Measurements from ENCODE around the gene WDR74.
A peak's percentile ranks its signal among the peaks of the same experiment; 100 is the strongest.

Gene WDR74

GRCh38 chr11:62805961-62806441 is 33.4 kb downstream of the WDR74 start:
- WGBS: 31% methylated on average over 12 of the region's 12 CpGs
- peak overlapping the region; percentile 84 for H3K27ac ChIP-seq (ENCODE audit: low read depth, low read length)
- no peaks in the 10 kb centered on the region for H3K27me3 ChIP-seq (ENCODE audit: insufficient read depth, low read length)
- peak overlapping the region; percentile 90 for H3K4me3 ChIP-seq (ENCODE audit: low read length)
- H3K9me3 ChIP-seq (ENCODE audit: insufficient read depth, low read depth, low read length): no peaks in the 10 kb centered on the region
- peak overlapping the region; percentile 84 for H3K9ac ChIP-seq (ENCODE audit: low read depth, low read length)
- H3K4me1 ChIP-seq (ENCODE audit: insufficient read depth, low read length): peaks cover 13% of the 10 kb centered on the region
- H3K36me3 ChIP-seq (ENCODE audit: insufficient read depth, low read length): peaks cover 27% of the 10 kb centered on the region

GRCh38 chr11:62805076-62805892 is 34.1 kb downstream of the WDR74 start, which contains the start of gene NXF1:
NXF1 (minus strand) TSS chr11:62805440; CDS start chr11:62805356, 84 bp downstream.
- under 1% methylated on average over 77 of the region's 77 CpGs for WGBS
- Histone ChIP-seq H3K4me3 (ENCODE audit: low read length) (peak within 1 kb of the TSS; percentile 90), H3K27me3 (ENCODE audit: insufficient read depth, low read length) (no peaks in the 10 kb centered on the region), H3K9me3 (ENCODE audit: insufficient read depth, low read depth, low read length) (no peaks in the 10 kb centered on the region), H3K27ac (ENCODE audit: low read depth, low read length) (peak within 1 kb of the TSS; percentile 84), H3K4me1 (ENCODE audit: insufficient read depth, low read length) (peaks cover 13% of the 10 kb centered on the region), H3K9ac (ENCODE audit: low read depth, low read length) (peak within 1 kb of the TSS; percentile 85), H3K36me3 (ENCODE audit: insufficient read depth, low read length) (peaks cover 35% of the 10 kb centered on the region)

- Histone ChIP-seq H3K9me3 (ENCODE audit: insufficient read depth, low read depth, low read length) (no peaks in the 10 kb centered on the region), H3K27me3 (ENCODE audit: insufficient read depth, low read length) (no peaks in the 10 kb centered on the region), H3K4me1 (ENCODE audit: insufficient read depth, low read length) (peaks cover 13% of the 10 kb centered on the region), H3K27ac (ENCODE audit: low read depth, low read length) (no peak overlapping the region), H3K9ac (ENCODE audit: low read depth, low read length) (peak overlapping the region; percentile 85), H3K4me3 (ENCODE audit: low read length) (peak overlapping the region; percentile 90), H3K36me3 (ENCODE audit: insufficient read depth, low read length) (peaks cover 43% of the 10 kb centered on the region)
- WGBS: 15% methylated on average over 11 of the region's 14 CpGs
Observed at GRCh38 chr11:62804310-62805075, 34.9 kb downstream of the WDR74 start.

GRCh38 chr11:62801071-62801470 is 38.3 kb downstream of the WDR74 start:
- Histone ChIP-seq H3K36me3 (ENCODE audit: insufficient read depth, low read length) (peaks cover 77% of the 10 kb centered on the region), H3K27ac (ENCODE audit: low read depth, low read length) (no peak overlapping the region), H3K9me3 (ENCODE audit: insufficient read depth, low read depth, low read length) (no peaks in the 10 kb centered on the region), H3K27me3 (ENCODE audit: insufficient read depth, low read length) (no peaks in the 10 kb centered on the region), H3K9ac (ENCODE audit: low read depth, low read length) (no peak overlapping the region), H3K4me3 (ENCODE audit: low read length) (no peak overlapping the region), H3K4me1 (ENCODE audit: insufficient read depth, low read length) (peaks cover 9% of the 10 kb centered on the region)
- 91% methylated on average over 4 of the region's 4 CpGs for WGBS

- Histone ChIP-seq H3K9me3 (ENCODE audit: insufficient read depth, low read depth, low read length) (no peaks in the 10 kb centered on the region), H3K36me3 (ENCODE audit: insufficient read depth, low read length) (peaks cover 92% of the 10 kb centered on the region), H3K4me3 (ENCODE audit: low read length) (no peak overlapping the region), H3K27me3 (ENCODE audit: insufficient read depth, low read length) (no peaks in the 10 kb centered on the region), H3K27ac (ENCODE audit: low read depth, low read length) (no peak overlapping the region), H3K4me1 (ENCODE audit: insufficient read depth, low read length) (peaks cover 7% of the 10 kb centered on the region; the same call in 1 of the 2 replicates), H3K9ac (ENCODE audit: low read depth, low read length) (no peak overlapping the region)
- 92% methylated on average over 10 of the region's 10 CpGs for WGBS
Observed at GRCh38 chr11:62799486-62799885, 39.9 kb downstream of the WDR74 start.

GRCh38 chr11:62796281-62796680 is 43.1 kb downstream of the WDR74 start:
- 89% methylated on average over 7 of the region's 7 CpGs for WGBS
- H3K9me3 ChIP-seq (ENCODE audit: insufficient read depth, low read depth, low read length): no peaks in the 10 kb centered on the region
- no peak overlapping the region for H3K9ac ChIP-seq (ENCODE audit: low read depth, low read length)
- H3K4me3 ChIP-seq (ENCODE audit: low read length): no peak overlapping the region
- H3K27me3 ChIP-seq (ENCODE audit: insufficient read depth, low read length): no peaks in the 10 kb centered on the region
- no peak overlapping the region for H3K27ac ChIP-seq (ENCODE audit: low read depth, low read length)
- H3K4me1 ChIP-seq (ENCODE audit: insufficient read depth, low read length): peaks cover 2% of the 10 kb centered on the region; the same call in 1 of the 2 replicates
- peaks cover 90% of the 10 kb centered on the region for H3K36me3 ChIP-seq (ENCODE audit: insufficient read depth, low read length)

- Histone ChIP-seq H3K9me3 (ENCODE audit: insufficient read depth, low read depth, low read length) (no peaks in the 10 kb centered on the region), H3K27ac (ENCODE audit: low read depth, low read length) (no peak overlapping the region), H3K4me1 (ENCODE audit: insufficient read depth, low read length) (peaks cover 2% of the 10 kb centered on the region; the same call in 1 of the 2 replicates), H3K27me3 (ENCODE audit: insufficient read depth, low read length) (no peaks in the 10 kb centered on the region), H3K4me3 (ENCODE audit: low read length) (no peak overlapping the region), H3K9ac (ENCODE audit: low read depth, low read length) (no peak overlapping the region), H3K36me3 (ENCODE audit: insufficient read depth, low read length) (peaks cover 85% of the 10 kb centered on the region)
- 97% methylated on average over 7 of the region's 8 CpGs for WGBS
Observed at GRCh38 chr11:62794201-62794775, 45.1 kb downstream of the WDR74 start.

GRCh38 chr11:62792202-62792575 is 47.2 kb downstream of the WDR74 start:
- Histone ChIP-seq H3K4me3 (ENCODE audit: low read length) (peak overlapping the region; percentile 97), H3K36me3 (ENCODE audit: insufficient read depth, low read length) (peaks cover 72% of the 10 kb centered on the region), H3K4me1 (ENCODE audit: insufficient read depth, low read length) (peaks cover 2% of the 10 kb centered on the region; the same call in 1 of the 2 replicates), H3K27ac (ENCODE audit: low read depth, low read length) (peak overlapping the region; percentile 61; the same call in 1 of the 2 replicates), H3K9ac (ENCODE audit: low read depth, low read length) (peak overlapping the region; percentile 3; the same call in 1 of the 2 replicates), H3K27me3 (ENCODE audit: insufficient read depth, low read length) (no peaks in the 10 kb centered on the region), H3K9me3 (ENCODE audit: insufficient read depth, low read depth, low read length) (no peaks in the 10 kb centered on the region)
- 54% methylated on average over 11 of the region's 11 CpGs for WGBS

- H3K4me1 ChIP-seq (ENCODE audit: insufficient read depth, low read length): peaks cover 2% of the 10 kb centered on the region; the same call in 1 of the 2 replicates
- H3K27ac ChIP-seq (ENCODE audit: low read depth, low read length): peak within 1 kb of the TSS; percentile 86
- H3K27me3 ChIP-seq (ENCODE audit: insufficient read depth, low read length): no peaks in the 10 kb centered on the region
- peaks cover 66% of the 10 kb centered on the region for H3K36me3 ChIP-seq (ENCODE audit: insufficient read depth, low read length)
- H3K9ac ChIP-seq (ENCODE audit: low read depth, low read length): peak within 1 kb of the TSS; percentile 97
- H3K4me3 ChIP-seq (ENCODE audit: low read length): peak within 1 kb of the TSS; percentile 97
- WGBS: 1% methylated on average over 57 of the region's 58 CpGs
- H3K9me3 ChIP-seq (ENCODE audit: insufficient read depth, low read depth, low read length): no peaks in the 10 kb centered on the region
Observed at GRCh38 chr11:62791501-62792201, 47.7 kb downstream of the WDR74 start, which contains the start of gene TMEM223. TMEM223 (minus strand) TSS chr11:62792006; CDS start chr11:62791994, 12 bp downstream.

GRCh38 chr11:62789576-62789975 is 49.8 kb downstream of the WDR74 start:
- Histone ChIP-seq H3K9me3 (ENCODE audit: insufficient read depth, low read depth, low read length) (no peaks in the 10 kb centered on the region), H3K36me3 (ENCODE audit: insufficient read depth, low read length) (peaks cover 56% of the 10 kb centered on the region), H3K27ac (ENCODE audit: low read depth, low read length) (no peak overlapping the region), H3K9ac (ENCODE audit: low read depth, low read length) (no peak overlapping the region), H3K4me3 (ENCODE audit: low read length) (no peak overlapping the region), H3K4me1 (ENCODE audit: insufficient read depth, low read length) (peaks cover 2% of the 10 kb centered on the region; the same call in 1 of the 2 replicates), H3K27me3 (ENCODE audit: insufficient read depth, low read length) (no peaks in the 10 kb centered on the region)
- WGBS: 94% methylated on average over 3 of the region's 3 CpGs
